Adrenal gland (tissue), 12 donors: ENCODE results near the gene ANGPT4. TPM values are rescaled to one million over a fixed set of nuclear protein-coding genes. Genes with fewer than 3 reads are reported as not detected.
"Not testable (repeated sequence)": the region's sequence is repeated elsewhere in the genome, so short reads cannot be mapped to it uniquely, and the experiment has no call there.

Source experiments
- DNase-seq, 7 donors: peaks; one replicate each; pipeline ENCODE4 v3.0.0-alpha.2; 2019 to 2020
- H3K27ac ChIP-seq, 5 donors: fragments of 200-600 bp; sonication (generic) in 4 of 5; 1 replicate in 3 of 5; 2 replicates in 2 of 5; pipeline versions ENCODE4 v1.5.1 to v1.8.0; 2016 to 2020; ENCODE audit warnings: mild to moderate bottlenecking in 1 of 5
- H3K27me3 ChIP-seq: fragments of 200-600 bp; 2 replicates; pipeline ENCODE4 v1.8.0; 2021
- H3K36me3 ChIP-seq, 2 donors: fragments of 200-600 bp; replicated peaks in 1 of 2; 1 replicate in 1 of 2; 2 replicates in 1 of 2; pipeline versions ENCODE4 v1.5.1 to v1.8.0; 2018 to 2022
- H3K4me1 ChIP-seq, 2 donors: fragments of 200-600 bp; replicated peaks in 1 of 2; 1 replicate in 1 of 2; 2 replicates in 1 of 2; pipeline versions ENCODE4 v1.5.1 to v1.8.0; 2018 to 2021
- H3K4me3 ChIP-seq, 4 donors: fragments of 200-600 bp; sonication (generic) in 3 of 4; one replicate each; pipeline ENCODE4 v1.5.1; 2016 to 2018
- H3K9me3 ChIP-seq, 3 donors: fragments of 200-600 bp; sonication (generic) in 1 of 3; replicated peaks in 1 of 3; 1 replicate in 2 of 3; 2 replicates in 1 of 3; pipeline versions ENCODE4 v1.5.1 to v1.8.0; 2016 to 2021
- POLR2A ChIP-seq, 2 donors: fragments of 450-650 bp; IDR thresholded peaks; one replicate each; pipeline ENCODE4 v1.6.1; 2017; ENCODE audit warnings: antibody characterized with exemption in 2 of 2, mild to moderate bottlenecking in 2 of 2, moderate library complexity in 1 of 2
- WGBS, 4 donors: extraction: QIAGEN DNeasy Blood & Tissue Kit in 2 of 4; methylation state at CpG; one replicate each; pipeline versions ENCODE4 v1.1.5 to v1.1.7; 2013 to 2017; 5-methylcytosine and 5-hydroxymethylcytosine counted together
- intact Hi-C, 2 donors: fragments of 100-400 bp; cut with DNase I; formaldehyde crosslinking; loops; one replicate each; pipeline versions ENCODE4 v1.14.1 to v1.15.0; 2022 to 2023
- polyA plus RNA-seq, 3 donors: library from polyadenylated mRNA; stranded (reverse); fragments of 200-250 nt in 2 of 3; fragments of 350-450 nt in 1 of 3; fragmentation: Illumina TruSeq in 1 of 3; extraction: RNeasy Lipid Tissue Mini Kit (QIAGEN cat#74804) in 1 of 3; gene quantifications; one replicate each; pipeline ENCODE4 v1.2.3, GENCODE V29; 2013 to 2014
- total RNA-seq, 9 donors: library from RNA; depleted of rRNA in 4 of 9; stranded (reverse); fragments of >200 nt in 4 of 9; fragments of 120-200 nt in 1 of 9; fragmentation: NEBNext Ultra II Directional in 1 of 9; extraction: Animal tissue kit (Norgen Biotek cat#: 25700) in 1 of 9; gene quantifications; one replicate each; pipeline versions ENCODE4 v1.1.0 to v1.2.4, GENCODE V29; 2013 to 2023
- TF ChIP-seq, protein P1 (sequence below), 6 experiments: fragments of 450-650 bp in 4 of 6; fragments of 200-600 bp in 2 of 6; sonication (generic) in 1 of 6; IDR thresholded peaks; 1 replicate in 5 of 6; 2 replicates in 1 of 6; pipeline versions ENCODE4 v1.5.1 to v1.8.0; 2016 to 2021; ENCODE audit warnings: antibody characterized with exemption in 6 of 6, mild to moderate bottlenecking in 2 of 6, moderate library complexity in 1 of 6
- donor health status: healthy with polysubstance abuse.
- donor health status: Bipolar disorder and iron deficiency.
- donor health status: DM: yes; HTN: yes; CAD: no.
- donor health status: DM: no; HTN: no; CAD: no.
- donor health status: DM: no; HTN: no; CAD: no.
- donor health status: DM: yes; HTN: yes; CAD: no.

ANGPT4 gene
- total and polyA plus RNA-seq, 12 donors: 0.06 to 1.0 (median 0.27) TPM; not detected in 1

DNA sequence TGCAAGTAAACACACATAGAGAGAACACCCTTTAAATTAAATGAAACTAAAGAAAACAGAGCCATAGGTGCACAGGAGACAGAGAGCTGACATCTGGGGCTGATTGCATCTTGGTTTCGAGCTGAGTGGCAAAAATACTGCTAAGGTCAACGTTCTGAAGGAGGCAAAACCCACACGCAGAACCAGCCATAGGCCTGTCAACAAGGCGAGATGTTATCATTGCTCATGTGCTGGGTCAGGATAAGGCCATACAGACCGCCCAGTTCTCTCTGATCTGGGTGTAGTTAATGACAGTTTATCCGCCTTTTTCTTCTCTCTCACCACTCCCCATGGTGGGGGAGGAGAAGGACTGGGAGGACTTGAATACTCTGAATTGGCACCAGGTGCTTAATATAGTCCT lies 87.1 kb downstream of the ANGPT4 start:
- Histone ChIP-seq H3K9me3 (no peaks in the 10 kb centered on the region), H3K4me1 (peaks cover 0 to 1% of the 10 kb centered on the region in 2 donors), H3K36me3 (no peaks in the 10 kb centered on the region), H3K27ac (no peak overlapping the region), H3K4me3 (no peak overlapping the region), H3K27me3 (no peaks in the 10 kb centered on the region)
- intact Hi-C loops: loop anchor here in 1 of 2 donors (10.0 kb wide), 1 partner anchor 286 kb away; the partner anchor contains the start of gene PSMF1
- TF ChIP-seq, protein P1, sequence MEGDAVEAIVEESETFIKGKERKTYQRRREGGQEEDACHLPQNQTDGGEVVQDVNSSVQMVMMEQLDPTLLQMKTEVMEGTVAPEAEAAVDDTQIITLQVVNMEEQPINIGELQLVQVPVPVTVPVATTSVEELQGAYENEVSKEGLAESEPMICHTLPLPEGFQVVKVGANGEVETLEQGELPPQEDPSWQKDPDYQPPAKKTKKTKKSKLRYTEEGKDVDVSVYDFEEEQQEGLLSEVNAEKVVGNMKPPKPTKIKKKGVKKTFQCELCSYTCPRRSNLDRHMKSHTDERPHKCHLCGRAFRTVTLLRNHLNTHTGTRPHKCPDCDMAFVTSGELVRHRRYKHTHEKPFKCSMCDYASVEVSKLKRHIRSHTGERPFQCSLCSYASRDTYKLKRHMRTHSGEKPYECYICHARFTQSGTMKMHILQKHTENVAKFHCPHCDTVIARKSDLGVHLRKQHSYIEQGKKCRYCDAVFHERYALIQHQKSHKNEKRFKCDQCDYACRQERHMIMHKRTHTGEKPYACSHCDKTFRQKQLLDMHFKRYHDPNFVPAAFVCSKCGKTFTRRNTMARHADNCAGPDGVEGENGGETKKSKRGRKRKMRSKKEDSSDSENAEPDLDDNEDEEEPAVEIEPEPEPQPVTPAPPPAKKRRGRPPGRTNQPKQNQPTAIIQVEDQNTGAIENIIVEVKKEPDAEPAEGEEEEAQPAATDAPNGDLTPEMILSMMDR (IDR thresholded peaks at IDR 0.05): no peak
- no peak for TF ChIP-seq POLR2A (IDR thresholded peaks at IDR 0.05)
- 49 to 71% (median 66%) methylated on average over 6 of the region's 6 CpGs for WGBS, 4 donors
- peak in 3 of 7 donors; percentile 7 to 49 (median 8) for DNase-seq

DNA sequence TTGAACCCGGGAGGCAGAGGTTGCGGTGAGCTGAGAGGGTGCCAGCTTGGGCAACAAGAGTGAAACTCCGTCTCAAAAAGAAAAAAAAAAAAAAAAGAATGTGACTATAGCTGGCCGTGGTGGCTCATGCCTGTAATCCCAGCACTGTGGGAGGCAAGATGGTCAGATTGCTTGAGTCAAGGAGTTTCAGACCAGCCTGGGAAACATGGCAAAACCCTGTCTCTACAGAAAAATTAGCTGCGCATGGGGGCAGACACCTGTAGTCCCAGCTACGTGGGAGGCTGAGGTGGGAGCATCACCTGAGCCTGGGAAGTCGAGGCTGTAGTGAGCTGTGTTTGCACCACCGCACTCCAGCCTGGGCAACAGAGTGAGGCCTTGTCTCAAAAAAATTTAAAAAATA lies 88.2 kb downstream of the ANGPT4 start:
- 86 to 93% (median 90%) methylated on average over 7 to 8 of the region's 8 CpGs for WGBS, 4 donors
- DNase-seq: peak in 3 of 7 donors; percentile 0 to 33 (median 4)
- not testable (repeated sequence) for H3K36me3 ChIP-seq, H3K4me3 ChIP-seq, H3K27ac ChIP-seq, H3K9me3 ChIP-seq, H3K27me3 ChIP-seq, H3K4me1 ChIP-seq
- intact Hi-C loops: loop anchor here in 1 of 2 donors (10.0 kb wide), 1 partner anchor 287 kb away; the partner anchor contains the start of gene PSMF1

DNA sequence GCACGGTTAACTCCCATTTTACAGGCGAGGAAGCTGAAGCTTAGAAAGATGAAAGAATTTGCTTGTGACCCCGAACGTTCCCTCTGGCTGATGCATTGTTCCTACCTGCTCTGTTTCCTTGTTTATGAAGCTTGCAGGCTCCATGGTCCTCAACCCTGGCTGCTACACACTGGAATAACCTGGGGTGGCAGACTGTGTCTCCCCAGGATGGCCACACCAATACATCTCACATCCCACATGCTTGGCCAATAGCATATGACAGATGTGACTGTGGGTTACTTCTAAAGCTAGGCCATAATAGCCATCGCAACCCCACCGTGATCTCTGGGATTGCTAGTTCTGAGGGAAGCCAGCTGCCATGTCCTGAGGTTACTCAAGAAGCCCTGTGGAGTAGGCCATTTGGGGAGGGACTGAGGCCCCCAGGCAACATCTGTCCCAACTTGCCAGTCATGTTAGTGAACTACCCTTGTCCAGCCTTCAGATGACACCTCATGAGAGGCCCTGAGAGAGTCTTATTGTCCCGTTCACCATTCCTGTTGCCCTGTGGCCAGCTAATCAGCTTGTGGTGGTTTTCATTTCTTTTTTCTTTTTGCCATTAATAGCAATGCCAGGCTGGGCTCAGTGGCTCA lies 89.3 kb downstream of the ANGPT4 start:
- no peaks in the 10 kb centered on the region for H3K9me3 ChIP-seq
- H3K4me3 ChIP-seq: no peak overlapping the region
- H3K27ac ChIP-seq: no peak overlapping the region
- no peaks in the 10 kb centered on the region for H3K4me1 ChIP-seq
- 87 to 93% (median 91%) methylated on average over 7 of the region's 7 CpGs for WGBS, 4 donors
- intact Hi-C loops: loop anchor here in 1 of 2 donors (10.0 kb wide), 1 partner anchor 288 kb away; the partner anchor contains the start of gene PSMF1
- TF ChIP-seq, protein P1 (IDR thresholded peaks at IDR 0.05): no peak
- TF ChIP-seq POLR2A (IDR thresholded peaks at IDR 0.05): no peak
- DNase-seq: peak in 3 of 7 donors; percentile 5 to 30 (median 8)
- no peaks in the 10 kb centered on the region for H3K27me3 ChIP-seq
- H3K36me3 ChIP-seq: no peaks in the 10 kb centered on the region

DNA sequence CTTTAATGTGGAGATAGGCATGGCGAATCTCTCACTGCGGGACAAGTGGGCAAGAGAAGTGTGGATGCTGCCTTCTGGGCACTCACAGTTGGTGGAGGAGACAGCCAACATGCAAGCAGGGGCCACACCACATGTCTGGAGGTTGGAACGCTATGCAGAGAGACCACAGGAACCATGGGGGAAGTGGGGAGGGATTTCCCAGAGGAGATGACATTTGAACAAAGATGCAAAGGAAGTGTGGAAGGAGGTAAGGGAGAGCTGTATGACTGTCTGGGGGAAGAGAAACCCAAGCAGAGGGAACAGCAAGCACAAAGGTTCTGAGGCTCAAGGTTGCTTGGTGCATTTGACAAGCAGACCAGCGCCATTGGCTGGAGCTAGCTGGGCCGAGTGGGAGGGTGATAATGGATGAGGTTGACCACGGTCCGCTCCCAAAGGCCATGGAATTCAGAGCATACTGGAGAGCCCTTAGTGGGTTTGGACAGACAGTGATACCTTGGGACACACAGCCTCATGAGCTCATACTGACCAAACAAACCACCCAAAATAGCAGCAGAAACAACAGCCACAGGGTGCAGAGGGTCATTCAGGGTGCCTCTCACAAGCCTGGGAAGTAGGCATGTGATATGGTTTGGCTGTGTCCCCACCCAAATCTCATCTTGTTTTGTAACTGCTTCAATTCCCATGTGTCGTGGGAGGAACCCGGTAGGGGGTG lies 90.3 kb downstream of the ANGPT4 start:
- no peaks in the 10 kb centered on the region for H3K4me1 ChIP-seq
- DNase-seq: peak in 2 of 7 donors; percentile 6 to 17
- H3K9me3 ChIP-seq: no peaks in the 10 kb centered on the region
- no peak overlapping the region for H3K4me3 ChIP-seq
- 74 to 93% (median 91%) methylated on average over 9 of the region's 9 CpGs for WGBS, 4 donors
- intact Hi-C loops: loop anchor here in 1 of 2 donors (10.0 kb wide), 1 partner anchor 289 kb away; the partner anchor contains the start of gene PSMF1
- H3K27ac ChIP-seq: no peak overlapping the region
- no peaks in the 10 kb centered on the region for H3K36me3 ChIP-seq
- H3K27me3 ChIP-seq: no peaks in the 10 kb centered on the region
- TF ChIP-seq, protein P1 (IDR thresholded peaks at IDR 0.05): no peak
- TF ChIP-seq POLR2A (IDR thresholded peaks at IDR 0.05): no peak
